ENCODE data around the gene OR6Y1.

OR6Y1 gene

GRCh38 chr1:158496374-158496773 lies 57.8 kb downstream of the OR6Y1 start:
- DNase-seq: no peak

DNA sequence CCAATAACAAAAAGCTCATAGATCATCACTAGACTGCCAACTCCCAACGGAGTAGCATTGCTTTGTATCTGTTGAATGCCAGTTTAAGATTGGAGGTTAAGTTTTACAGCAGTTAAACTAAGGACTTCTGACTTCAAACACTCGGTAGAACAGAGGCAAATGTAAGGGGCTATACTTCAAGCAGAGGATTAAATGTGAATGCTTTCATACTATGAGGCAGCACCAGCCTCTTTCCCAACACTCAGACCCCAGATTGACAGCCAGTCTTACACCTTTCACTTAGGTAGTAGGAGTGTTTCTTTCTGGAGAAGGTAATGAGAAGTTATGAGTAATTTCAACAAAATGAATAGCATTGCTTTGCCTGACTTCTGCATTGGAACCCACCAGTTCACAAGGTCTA lies 59.4 kb downstream of the OR6Y1 start:
- no peak for DNase-seq
